Astrocyte (in vitro differentiated cells and primary cell): Measurements from ENCODE around the gene FMN2. TPM values are rescaled to one million over a fixed set of nuclear protein-coding genes. Genes with fewer than 3 reads are reported as not detected.
A peak's percentile ranks its signal among the peaks of the same experiment; 100 is the strongest.
"Not testable (repeated sequence)": the region's sequence is repeated elsewhere in the genome, so short reads cannot be mapped to it uniquely, and the experiment has no call there.

Experiments
- DNase-seq: peaks from one replicate; pipeline ENCODE4 v3.0.0-alpha.2; 2010; ENCODE audit warnings: low read depth
- FAIRE-seq: peaks from 2 replicates; lab custom pipeline; 2011; peaks lifted over from hg19 to GRCh38; lab: Jason Lieb, UNC
- H2AFZ ChIP-seq: 2 replicates; pipeline ENCODE4 v1.6.0; 2012; ENCODE audit warnings: low read depth, low read length, inconsistent platforms
- H3K27ac ChIP-seq: 2 replicates; pipeline ENCODE4 v1.5.1; 2011; ENCODE audit warnings: low read depth, low read length, inconsistent platforms
- H3K27me3 ChIP-seq: 2 replicates; pipeline ENCODE4 v1.6.0; 2011; ENCODE audit warnings: low read length, inconsistent platforms; ENCODE audit not compliant: insufficient read depth
- H3K36me3 ChIP-seq: 2 replicates; pipeline ENCODE4 v1.5.1; 2011; ENCODE audit warnings: low read length, inconsistent platforms; ENCODE audit not compliant: insufficient read depth
- H3K4me1 ChIP-seq: 2 replicates; pipeline ENCODE4 v1.5.1; 2011; ENCODE audit warnings: low read length, inconsistent platforms; ENCODE audit not compliant: insufficient read depth
- H3K4me2 ChIP-seq: 2 replicates; pipeline ENCODE4 v1.6.0; 2012; ENCODE audit warnings: low read length, inconsistent platforms
- H3K4me3 ChIP-seq: 2 replicates; pipeline ENCODE4 v1.5.1; 2011; ENCODE audit warnings: low read depth, mild to moderate bottlenecking, low read length, inconsistent platforms; ENCODE audit not compliant: insufficient read depth
- H3K79me2 ChIP-seq: 2 replicates; pipeline ENCODE4 v1.6.0; 2012; ENCODE audit warnings: mild to moderate bottlenecking, low read length, inconsistent platforms; ENCODE audit not compliant: insufficient read depth
- H3K9ac ChIP-seq: 2 replicates; pipeline ENCODE4 v1.6.0; 2012; ENCODE audit warnings: mild to moderate bottlenecking, low read length, inconsistent platforms
- H3K9me3 ChIP-seq: 2 replicates; pipeline ENCODE4 v1.5.1; 2012; ENCODE audit warnings: low read depth, mild to moderate bottlenecking, low read length, inconsistent platforms; ENCODE audit not compliant: insufficient read depth
- H4K20me1 ChIP-seq: 2 replicates; pipeline ENCODE4 v1.6.0; 2012; ENCODE audit warnings: low read length, inconsistent platforms; ENCODE audit not compliant: insufficient read depth
- H3K27ac Mint-ChIP-seq: one replicate; pipeline ENCODE4 v1.8.0; 2021; ENCODE audit warnings: mild to moderate bottlenecking, mixed read lengths; ENCODE audit not compliant: unreplicated experiment
- H3K27me3 Mint-ChIP-seq: one replicate; pipeline ENCODE4 v1.8.0; 2021; ENCODE audit warnings: low read depth, mixed read lengths; ENCODE audit not compliant: unreplicated experiment
- H3K36me3 Mint-ChIP-seq: one replicate; pipeline ENCODE4 v1.8.0; 2021; ENCODE audit warnings: low read depth, mixed read lengths; ENCODE audit not compliant: unreplicated experiment
- H3K4me1 Mint-ChIP-seq: one replicate; pipeline ENCODE4 v1.8.0; 2021; ENCODE audit warnings: low read depth, mixed read lengths; ENCODE audit not compliant: unreplicated experiment
- H3K4me3 Mint-ChIP-seq: one replicate; pipeline ENCODE4 v1.8.0; 2021; ENCODE audit warnings: mild to moderate bottlenecking, moderate library complexity, mixed read lengths; ENCODE audit not compliant: unreplicated experiment
- H3K9me3 Mint-ChIP-seq: one replicate; pipeline ENCODE4 v1.8.0; 2021; ENCODE audit warnings: mild to moderate bottlenecking, mixed read lengths; ENCODE audit not compliant: unreplicated experiment
- CTCF ChIP-seq: IDR thresholded peaks from 2 replicates; pipeline ENCODE4 v1.5.1; 2011; ENCODE audit warnings: low read depth, mild to moderate bottlenecking, inconsistent platforms, low read length, moderate library complexity; ENCODE audit not compliant: insufficient read depth
- EZH2 ChIP-seq: IDR thresholded peaks from 2 replicates; pipeline ENCODE4 v1.6.1; 2012; ENCODE audit warnings: mild to moderate bottlenecking, low read length, inconsistent platforms; ENCODE audit not compliant: insufficient read depth
- total RNA-seq: library from RNA; stranded (reverse); gene quantifications from 2 replicates; pipeline ENCODE4 v1.2.1, GENCODE V29; 2021

The FMN2 gene
- total RNA-seq, 1 donor from 2014 or later, result 2.4 TPM

DNA sequence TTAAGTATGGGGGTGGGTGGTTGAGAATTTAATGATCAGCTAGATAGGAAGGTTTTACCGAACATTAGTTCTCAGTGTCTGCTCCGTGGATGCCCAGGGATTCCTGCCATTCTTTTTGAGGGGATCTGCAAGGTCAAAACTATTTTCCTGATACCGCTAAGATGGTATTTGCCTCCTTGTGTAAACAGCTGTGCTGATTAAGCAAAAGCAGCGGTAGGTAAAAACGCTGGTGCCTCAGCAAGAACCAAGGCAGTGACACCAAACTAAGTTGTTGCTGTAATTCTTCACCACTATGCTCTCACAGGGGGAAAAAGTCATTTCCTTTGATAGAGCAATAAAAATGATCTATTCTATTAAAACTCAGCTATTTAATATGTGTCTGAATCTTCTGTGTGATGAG, 229.0 kb downstream of the FMN2 start:
- peak; percentile 23 for FAIRE-seq
- H3K4me1 ChIP-seq, result peaks cover 3% of the 10 kb centered on the region
- H3K9me3 ChIP-seq, result no peaks in the 10 kb centered on the region
- TF ChIP-seq EZH2 (no peak), CTCF (no peak)
- H3K9me3 Mint-ChIP-seq, result peaks cover 4% of the 10 kb centered on the region
- H3K36me3 Mint-ChIP-seq, result no peaks in the 10 kb centered on the region
- H3K27ac Mint-ChIP-seq, result no peak overlapping the region
- no peak overlapping the region for H3K4me3 ChIP-seq
- H2AFZ ChIP-seq, result no peak overlapping the region
- H3K27me3 Mint-ChIP-seq, result no peaks in the 10 kb centered on the region
- no peak for DNase-seq
- no peak overlapping the region for H3K9ac ChIP-seq
- H3K4me1 Mint-ChIP-seq, result peaks cover 14% of the 10 kb centered on the region
- H4K20me1 ChIP-seq, result no peaks in the 10 kb centered on the region
- H3K79me2 ChIP-seq, result no peaks in the 10 kb centered on the region
- no peaks in the 10 kb centered on the region for H3K36me3 ChIP-seq
- no peak overlapping the region for H3K27ac ChIP-seq
- no peak overlapping the region for H3K4me2 ChIP-seq
- H3K27me3 ChIP-seq, result no peaks in the 10 kb centered on the region
- H3K4me3 Mint-ChIP-seq, result no peak overlapping the region

DNA sequence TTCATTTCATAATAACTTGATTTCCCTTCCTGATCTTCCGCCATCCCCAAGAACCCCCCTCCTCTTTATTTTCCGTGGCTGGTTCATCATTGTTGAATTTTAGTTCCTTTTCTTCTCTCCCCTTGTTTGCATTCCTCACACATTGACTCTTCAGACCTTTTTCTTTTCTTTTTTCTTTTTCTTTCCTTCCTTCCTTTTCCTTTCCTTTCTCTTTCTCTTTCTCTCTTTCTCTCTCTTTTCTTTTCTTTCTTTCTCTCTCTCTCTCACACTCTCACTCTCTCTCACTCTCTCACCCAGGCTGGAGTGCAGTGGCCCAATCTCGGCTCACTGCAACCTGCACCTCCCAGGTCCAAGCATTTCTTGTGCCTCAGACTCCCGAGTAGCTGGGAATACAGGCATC, 231.3 kb downstream of the FMN2 start:
- Mint-ChIP-seq H3K9me3 (peaks cover 4% of the 10 kb centered on the region), H3K4me3 (no peak overlapping the region), H3K4me1 (peaks cover 11% of the 10 kb centered on the region), H3K36me3 (no peaks in the 10 kb centered on the region), H3K27ac (no peak overlapping the region), H3K27me3 (peaks cover 2% of the 10 kb centered on the region)
- Histone ChIP-seq H3K9ac (no peak overlapping the region), H3K4me1 (no peaks in the 10 kb centered on the region), H3K27ac (no peak overlapping the region), H3K36me3 (no peaks in the 10 kb centered on the region), H4K20me1 (no peaks in the 10 kb centered on the region), H3K4me2 (no peak overlapping the region), H3K27me3 (no peaks in the 10 kb centered on the region), H2AFZ (no peak overlapping the region), H3K9me3 (no peaks in the 10 kb centered on the region), H3K4me3 (no peak overlapping the region), H3K79me2 (no peaks in the 10 kb centered on the region)
- FAIRE-seq (no peak), DNase-seq (no peak)
- TF ChIP-seq CTCF (no peak), EZH2 (no peak)

- H3K4me3 Mint-ChIP-seq, H3K4me2 ChIP-seq, H3K4me3 ChIP-seq, H3K79me2 ChIP-seq, H3K9ac ChIP-seq, H3K27me3 ChIP-seq, H3K36me3 Mint-ChIP-seq, H3K4me1 Mint-ChIP-seq, H3K27me3 Mint-ChIP-seq, H2AFZ ChIP-seq, DNase-seq, H3K9me3 Mint-ChIP-seq, H3K9me3 ChIP-seq, H3K27ac Mint-ChIP-seq, H4K20me1 ChIP-seq, H3K27ac ChIP-seq, FAIRE-seq, H3K36me3 ChIP-seq, H3K4me1 ChIP-seq: not testable (repeated sequence)
Observed at GRCh38 chr1:240328382-240328781, 236.7 kb downstream of the FMN2 start.
